D341Med (cell line): ENCODE data around the gene BORCS5.
A peak's percentile ranks its signal among the peaks of the same experiment; 100 is the strongest.

ENCODE experiments used
- DNase-seq: peaks from one replicate; pipeline ENCODE4 v3.0.0; 2012; ENCODE audit warnings: low spot score

BORCS5 gene

DNA sequence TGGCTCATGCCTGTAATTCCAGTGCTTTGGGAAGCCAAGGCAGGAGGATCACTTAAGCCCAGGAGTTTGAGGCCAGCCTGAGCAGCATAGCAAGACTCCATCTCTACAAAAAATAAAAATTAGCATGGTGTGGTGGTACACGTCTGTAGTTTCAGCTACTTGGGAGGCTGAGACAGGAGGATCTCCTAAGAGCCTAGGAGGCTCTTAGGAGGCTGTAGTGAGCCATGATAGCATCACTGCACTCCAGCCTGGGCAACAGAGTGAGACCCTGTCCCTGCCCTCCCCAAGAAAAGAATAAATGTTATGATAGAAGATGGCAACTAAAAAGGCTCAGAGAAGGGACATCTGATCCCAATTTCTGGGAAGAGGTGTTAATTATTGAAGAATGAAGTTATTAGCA is 3.6 kb upstream of the BORCS5 start:
- no peak for DNase-seq

DNA sequence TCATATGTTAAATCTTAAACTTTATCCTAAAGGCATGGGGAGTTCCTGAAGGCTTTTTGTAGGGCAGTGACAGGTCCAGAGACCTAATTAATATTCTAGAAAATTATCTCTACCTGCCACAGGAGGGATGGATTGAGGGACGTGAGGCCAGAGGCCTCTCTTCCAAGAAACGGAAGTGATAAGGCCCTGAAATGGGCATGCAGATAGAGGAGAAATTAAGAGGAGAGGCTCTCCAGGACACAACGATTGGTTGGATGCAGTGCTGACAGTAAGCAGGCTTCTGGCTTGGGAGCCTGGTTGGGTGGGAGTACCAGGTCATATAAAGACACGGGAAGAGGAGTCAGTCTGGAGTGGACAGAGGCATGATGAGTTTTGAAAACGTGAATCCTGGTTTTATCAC is 3.1 kb upstream of the BORCS5 start:
- no peak for DNase-seq

DNA sequence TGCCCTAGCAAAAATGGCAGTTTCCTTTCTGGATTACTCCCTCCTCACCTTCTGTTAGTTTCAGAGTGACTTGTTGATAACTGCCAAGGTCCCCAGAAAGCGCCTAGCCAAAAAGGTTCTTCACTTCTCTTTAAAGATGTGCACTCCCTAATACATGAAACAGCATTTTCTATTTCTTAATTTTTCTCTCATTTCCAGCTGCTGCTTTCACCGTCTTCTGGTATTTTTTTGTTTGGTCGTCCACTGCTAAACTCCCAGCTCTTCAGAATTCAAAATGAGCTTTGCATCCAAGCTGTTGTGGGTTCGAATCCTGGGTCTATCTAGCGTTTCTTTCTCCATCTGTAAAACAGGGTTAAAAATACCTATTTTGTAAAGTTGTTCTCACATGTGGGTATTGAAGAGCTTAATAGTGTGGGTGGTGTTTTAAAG is 397 bp upstream of the BORCS5 start:
- no peak for DNase-seq

GRCh38 chr12:12357719-12358461 is 1.0 kb downstream of the BORCS5 start:
- no peak for DNase-seq

DNA sequence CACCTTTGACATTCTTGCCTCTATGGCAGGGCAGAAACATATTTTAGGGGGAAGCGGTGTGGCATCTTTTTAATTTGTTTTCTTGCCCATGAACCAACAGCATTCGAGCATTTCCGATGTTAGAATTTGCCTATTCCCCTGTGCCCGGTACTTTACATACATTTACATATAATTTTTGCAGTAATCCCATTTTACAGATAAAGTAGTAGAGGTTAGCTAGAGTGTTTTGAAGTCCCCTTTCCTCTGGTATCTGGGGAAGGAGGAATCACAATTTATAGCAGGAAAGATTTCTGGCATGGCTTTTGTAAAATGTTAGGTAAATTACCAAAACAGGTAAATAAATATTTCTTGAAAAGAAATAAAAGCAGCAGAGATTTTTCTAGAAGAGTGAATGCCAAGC is 1.6 kb downstream of the BORCS5 start:
- DNase-seq = no peak

- DNase-seq = no peak
Measured at GRCh38 chr12:12364787-12365445, 8.0 kb downstream of the BORCS5 start.

GRCh38 chr12:12365446-12365802 is 8.5 kb downstream of the BORCS5 start:
- no peak for DNase-seq

GRCh38 chr12:12365931-12366431 is 9.1 kb downstream of the BORCS5 start:
- peak; percentile 45 for DNase-seq

DNA sequence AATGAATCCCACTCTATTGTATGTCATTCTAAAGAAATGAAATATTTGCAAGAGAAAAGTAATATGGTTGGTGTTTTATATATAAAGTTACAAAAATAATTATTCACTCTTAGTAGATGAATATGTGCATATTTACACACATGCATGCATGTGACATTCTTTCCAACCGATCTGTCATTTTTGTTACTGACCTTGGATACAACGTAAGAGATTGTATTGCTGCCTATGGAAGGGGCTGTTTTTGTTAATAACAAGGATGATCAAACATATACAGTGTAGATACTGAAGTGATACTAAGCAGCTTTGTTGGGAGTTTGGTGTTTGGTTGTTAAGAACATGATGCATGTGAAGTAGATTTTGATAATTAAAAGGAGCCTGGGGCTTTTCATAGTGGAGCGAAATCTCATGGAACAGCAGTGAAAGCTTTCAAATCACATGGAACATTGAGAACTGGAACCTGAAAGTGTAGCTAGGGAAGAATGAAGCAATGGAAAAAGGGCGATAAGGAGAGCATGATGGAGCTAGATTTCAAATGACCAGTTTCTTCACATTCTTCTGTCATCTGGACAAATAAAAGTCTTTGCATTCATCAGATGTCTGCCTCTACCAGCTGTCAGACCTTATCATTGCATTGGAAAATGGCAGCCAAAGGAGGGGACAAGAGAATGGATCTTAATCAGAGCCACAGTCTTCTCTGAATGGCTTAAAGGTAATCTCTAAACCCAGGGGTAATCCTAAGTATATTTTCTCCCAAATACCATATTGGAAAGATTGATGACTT is 10.0 kb downstream of the BORCS5 start:
- no peak for DNase-seq

GRCh38 chr12:12367482-12367998 is 10.7 kb downstream of the BORCS5 start:
- no peak for DNase-seq

- no peak for DNase-seq
Measured at GRCh38 chr12:12372946-12373722, 16.3 kb downstream of the BORCS5 start.

- DNase-seq = peak; percentile 68
Measured at GRCh38 chr12:12376646-12377448, 20.0 kb downstream of the BORCS5 start.

GRCh38 chr12:12378616-12379015 is 21.7 kb downstream of the BORCS5 start:
- no peak for DNase-seq

DNA sequence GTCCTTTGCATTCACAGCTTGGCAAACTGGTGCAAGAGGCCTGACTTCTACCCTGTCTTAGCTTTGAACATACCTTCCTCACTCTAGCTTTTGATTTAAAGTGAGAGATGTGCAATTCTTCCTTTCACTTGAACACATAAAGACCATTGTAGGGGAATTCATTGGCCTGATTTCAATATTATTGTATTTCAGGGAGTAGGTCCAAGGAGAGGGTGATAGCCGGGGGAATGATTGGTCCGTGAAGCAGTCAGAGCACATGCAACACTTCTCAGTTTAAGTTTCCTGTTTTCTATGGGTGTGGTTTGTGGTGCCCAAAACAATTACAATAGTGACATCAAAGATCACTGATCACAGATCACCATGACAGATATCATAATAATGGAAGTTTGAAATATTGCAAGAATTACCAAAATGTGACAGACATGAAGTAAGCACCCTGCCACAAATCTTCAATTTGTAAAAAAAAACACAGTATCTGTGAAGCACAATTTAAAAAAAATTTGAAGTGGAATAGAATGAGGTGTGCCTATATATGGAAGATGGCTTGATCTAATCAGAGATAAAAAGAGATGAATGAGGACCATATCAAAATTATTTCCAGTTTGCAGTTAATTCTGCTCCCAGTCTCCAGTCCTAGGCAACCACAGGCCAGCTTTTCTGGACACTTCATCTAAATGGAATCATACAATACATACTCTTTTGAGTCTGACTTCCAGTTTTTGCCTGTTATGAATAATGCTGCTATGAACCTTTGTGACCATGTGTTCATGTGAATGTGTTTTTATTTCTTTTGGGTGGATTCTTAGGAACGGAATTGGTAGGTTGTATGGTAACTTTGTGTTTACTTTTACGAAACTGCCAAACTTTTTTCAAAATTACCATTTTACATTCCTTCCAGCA is 23.2 kb downstream of the BORCS5 start:
- DNase-seq = no peak

GRCh38 chr12:12380949-12381593 is 24.2 kb downstream of the BORCS5 start:
- no peak for DNase-seq

- DNase-seq = no peak
Measured at GRCh38 chr12:12381982-12382381, 25.1 kb downstream of the BORCS5 start.

GRCh38 chr12:12384571-12385340 is 27.9 kb downstream of the BORCS5 start:
- DNase-seq = no peak

DNA sequence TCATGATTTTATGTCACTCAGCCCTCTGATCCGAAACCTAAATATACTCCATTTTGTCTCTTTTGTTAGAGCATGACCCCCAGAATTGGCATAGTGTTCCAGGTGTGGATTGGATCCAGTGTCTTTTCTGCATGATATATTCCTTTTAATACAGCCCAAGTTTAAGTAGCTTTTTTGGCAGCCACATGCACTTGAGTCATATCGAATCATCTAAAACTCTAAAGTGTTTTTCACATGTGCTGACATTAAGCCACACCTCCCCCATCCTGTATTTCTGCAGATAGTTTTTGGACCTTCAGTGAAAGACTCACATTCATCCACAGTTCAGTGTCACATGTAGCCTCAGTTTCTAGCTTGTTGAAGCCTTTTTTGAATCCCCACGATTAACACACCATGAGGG is 30.6 kb downstream of the BORCS5 start:
- no peak for DNase-seq

GRCh38 chr12:12392413-12392812 is 35.5 kb downstream of the BORCS5 start:
- DNase-seq = no peak
